OCI-LY1 (cell line): ENCODE data around the gene FBXW4.

ENCODE experiments used
- H2AFZ ChIP-seq: fragments of 200-600 bp; sonication (generic), shearing (Covaris generic); 2 replicates; pipeline ENCODE4 v1.6.0; 2014; ENCODE audit warnings: antibody characterized with exemption, mild to moderate bottlenecking, low read length
- H3F3A ChIP-seq: fragments of 200-600 bp; sonication (generic), shearing (Covaris generic); 2 replicates; pipeline ENCODE4 v1.6.0; 2014; ENCODE audit warnings: mild to moderate bottlenecking, antibody characterized with exemption, low read length, moderate library complexity; ENCODE audit not compliant: insufficient read depth
- H3K27ac ChIP-seq: fragments of 200-600 bp; sonication (generic); 2 replicates; pipeline ENCODE4 v1.5.1; 2014; ENCODE audit warnings: low read length, mixed run types, mild to moderate bottlenecking, low read depth; ENCODE audit not compliant: poor library complexity, severe bottlenecking
- H3K27me3 ChIP-seq: fragments of 200-600 bp; sonication (generic); 2 replicates; pipeline ENCODE4 v1.6.0; 2014; ENCODE audit warnings: antibody characterized with exemption, mild to moderate bottlenecking, low read length, moderate library complexity; ENCODE audit not compliant: insufficient read depth
- H3K36me3 ChIP-seq: fragments of 200-600 bp; sonication (generic); 2 replicates; pipeline ENCODE4 v1.6.1; 2014; ENCODE audit warnings: mild to moderate bottlenecking, antibody characterized with exemption, low read length, moderate library complexity, mixed read lengths; ENCODE audit not compliant: insufficient read depth
- H3K4me1 ChIP-seq: fragments of 200-600 bp; sonication (generic); 2 replicates; pipeline ENCODE4 v1.5.1; 2014; ENCODE audit warnings: mild to moderate bottlenecking, low read length, moderate library complexity; ENCODE audit not compliant: insufficient read depth, severe bottlenecking
- H3K4me2 ChIP-seq: fragments of 200-600 bp; sonication (generic), shearing (Covaris generic); 2 replicates; pipeline ENCODE4 v1.6.1; 2014; ENCODE audit warnings: low read length
- H3K4me3 ChIP-seq: fragments of 200-600 bp; sonication (generic); 2 replicates; pipeline ENCODE4 v1.5.1; 2014; ENCODE audit warnings: low read length, low read depth, mild to moderate bottlenecking, mixed read lengths; ENCODE audit not compliant: poor library complexity, severe bottlenecking
- H3K79me2 ChIP-seq: fragments of 200-600 bp; shearing (Covaris generic); 2 replicates; pipeline ENCODE4 v1.6.1; 2016; ENCODE audit warnings: mixed run types, low read length, mixed read lengths; ENCODE audit not compliant: insufficient read depth
- H3K9ac ChIP-seq: fragments of 200-600 bp; sonication (generic), shearing (Covaris generic); 2 replicates; pipeline ENCODE4 v1.6.1; 2014; ENCODE audit warnings: mild to moderate bottlenecking, low read length, mixed read lengths
- H3K9me2 ChIP-seq: fragments of 200-600 bp; sonication (generic), shearing (Covaris generic); 2 replicates; pipeline ENCODE4 v1.6.1; 2014; ENCODE audit warnings: low read depth, mild to moderate bottlenecking, low read length, mixed read lengths
- H3K9me3 ChIP-seq: fragments of 200-600 bp; shearing (Covaris generic); 2 replicates; pipeline ENCODE4 v1.6.1; 2014; ENCODE audit warnings: low read length, mixed read lengths
- H4K20me1 ChIP-seq: fragments of 200-600 bp; sonication (generic), shearing (Covaris generic); 2 replicates; pipeline ENCODE4 v1.6.0; 2016; ENCODE audit warnings: mild to moderate bottlenecking, low read length; ENCODE audit not compliant: insufficient read depth
- EZH2 ChIP-seq: fragments of 200-600 bp; sonication (generic), shearing (Covaris generic); IDR thresholded peaks from 2 replicates; pipeline ENCODE4 v1.8.0; 2017; ENCODE audit warnings: borderline replicate concordance, mixed run types, mild to moderate bottlenecking, antibody characterized with exemption, low read length, moderate library complexity, mixed read lengths
- TF ChIP-seq, protein P1 (sequence below): fragments of 200-600 bp; sonication (generic), shearing (Covaris generic); IDR thresholded peaks from 2 replicates; pipeline ENCODE4 v1.5.1; 2017; ENCODE audit warnings: mild to moderate bottlenecking, antibody characterized with exemption, low read length, moderate library complexity, mixed read lengths

FBXW4 gene

DNA sequence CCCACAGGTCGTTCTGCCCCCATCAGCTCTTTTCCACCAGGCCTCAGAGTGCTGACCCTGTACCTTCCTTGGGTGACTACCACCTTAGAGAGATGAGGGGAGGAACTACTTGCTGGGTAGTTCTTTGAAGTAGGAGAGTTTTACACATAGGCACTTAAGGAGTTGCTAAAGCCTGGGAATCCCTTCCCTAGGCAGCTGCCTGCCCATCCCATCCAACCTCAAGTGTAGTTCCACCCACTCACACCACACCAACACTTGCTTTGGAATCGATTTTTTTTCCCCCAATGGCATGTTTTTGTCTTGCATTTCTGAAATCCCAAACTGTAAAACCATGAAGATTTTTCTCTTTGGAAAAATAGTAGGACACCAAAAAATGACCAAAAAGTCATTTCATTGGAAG lies 47.7 kb downstream of the FBXW4 start:
- Histone ChIP-seq H3K36me3 (no peaks in the 10 kb centered on the region), H2AFZ (no peak overlapping the region), H3K9me3 (no peaks in the 10 kb centered on the region)

DNA sequence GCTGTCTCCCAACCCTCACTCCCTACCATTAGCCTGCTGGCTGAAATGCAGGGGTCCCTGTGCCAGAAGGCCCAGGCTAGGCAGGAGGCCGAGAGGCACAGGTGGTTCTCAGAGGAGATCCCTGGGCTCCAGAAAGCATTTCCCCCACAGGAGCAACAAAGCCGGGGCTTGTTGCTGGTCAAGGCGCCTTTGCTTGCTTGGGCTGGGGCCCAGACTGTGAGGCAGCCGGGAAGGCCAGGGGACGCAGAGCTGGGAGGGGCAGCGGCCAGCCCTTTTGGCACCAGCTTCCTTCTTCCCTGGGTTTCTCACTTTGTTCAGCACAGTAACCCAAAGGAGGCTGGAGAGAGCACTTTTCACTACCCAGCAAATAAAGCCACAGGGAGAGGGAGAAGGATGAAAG lies 48.6 kb downstream of the FBXW4 start:
- Histone ChIP-seq H3K9me3 (no peaks in the 10 kb centered on the region), H3K4me1 (no peaks in the 10 kb centered on the region), H3K27me3 (no peaks in the 10 kb centered on the region), H3K9me2 (no peaks in the 10 kb centered on the region), H3K9ac (no peak overlapping the region), H4K20me1 (no peaks in the 10 kb centered on the region), H3K79me2 (no peaks in the 10 kb centered on the region), H3K4me2 (no peak overlapping the region), H3F3A (no peaks in the 10 kb centered on the region), H3K4me3 (no peak overlapping the region), H3K27ac (no peak overlapping the region), H2AFZ (no peak overlapping the region), H3K36me3 (no peaks in the 10 kb centered on the region)
- TF ChIP-seq, protein P1, sequence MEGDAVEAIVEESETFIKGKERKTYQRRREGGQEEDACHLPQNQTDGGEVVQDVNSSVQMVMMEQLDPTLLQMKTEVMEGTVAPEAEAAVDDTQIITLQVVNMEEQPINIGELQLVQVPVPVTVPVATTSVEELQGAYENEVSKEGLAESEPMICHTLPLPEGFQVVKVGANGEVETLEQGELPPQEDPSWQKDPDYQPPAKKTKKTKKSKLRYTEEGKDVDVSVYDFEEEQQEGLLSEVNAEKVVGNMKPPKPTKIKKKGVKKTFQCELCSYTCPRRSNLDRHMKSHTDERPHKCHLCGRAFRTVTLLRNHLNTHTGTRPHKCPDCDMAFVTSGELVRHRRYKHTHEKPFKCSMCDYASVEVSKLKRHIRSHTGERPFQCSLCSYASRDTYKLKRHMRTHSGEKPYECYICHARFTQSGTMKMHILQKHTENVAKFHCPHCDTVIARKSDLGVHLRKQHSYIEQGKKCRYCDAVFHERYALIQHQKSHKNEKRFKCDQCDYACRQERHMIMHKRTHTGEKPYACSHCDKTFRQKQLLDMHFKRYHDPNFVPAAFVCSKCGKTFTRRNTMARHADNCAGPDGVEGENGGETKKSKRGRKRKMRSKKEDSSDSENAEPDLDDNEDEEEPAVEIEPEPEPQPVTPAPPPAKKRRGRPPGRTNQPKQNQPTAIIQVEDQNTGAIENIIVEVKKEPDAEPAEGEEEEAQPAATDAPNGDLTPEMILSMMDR, result no peak
- TF ChIP-seq EZH2, result no peak

More for the DNA sequence above, 47.7 kb downstream of the FBXW4 start:
- Histone ChIP-seq H3K27me3 (no peaks in the 10 kb centered on the region), H3K9ac (no peak overlapping the region), H3K27ac (no peak overlapping the region), H4K20me1 (no peaks in the 10 kb centered on the region), H3K4me1 (no peaks in the 10 kb centered on the region), H3F3A (no peaks in the 10 kb centered on the region), H3K79me2 (no peaks in the 10 kb centered on the region), H3K9me2 (no peaks in the 10 kb centered on the region), H3K4me3 (no peak overlapping the region), H3K4me2 (no peak overlapping the region)
- no peak for TF ChIP-seq EZH2
- TF ChIP-seq, protein P1, result no peak

DNA sequence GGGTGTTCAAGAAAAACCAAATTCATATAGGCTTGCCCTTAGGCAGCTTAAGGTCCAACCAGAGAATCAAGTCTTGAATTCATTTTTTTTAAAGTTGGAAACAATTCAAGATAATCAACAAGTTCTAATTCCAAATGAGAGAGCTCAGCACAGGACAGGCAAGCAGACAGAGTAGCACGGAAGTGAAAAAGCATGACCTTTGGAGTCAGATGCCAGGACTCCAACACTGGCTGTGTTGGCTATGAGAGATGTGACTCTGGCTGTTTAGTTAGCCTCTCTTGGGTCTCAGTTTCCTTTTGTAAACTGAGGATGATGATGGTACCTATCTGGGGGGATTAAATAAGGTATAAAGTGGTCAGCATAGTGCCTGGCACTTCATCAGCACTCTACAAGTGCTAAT lies 49.3 kb downstream of the FBXW4 start:
- Histone ChIP-seq H3F3A (no peaks in the 10 kb centered on the region), H3K4me3 (no peak overlapping the region), H3K9ac (no peak overlapping the region), H3K27me3 (no peaks in the 10 kb centered on the region), H2AFZ (no peak overlapping the region), H3K9me3 (no peaks in the 10 kb centered on the region), H3K9me2 (no peaks in the 10 kb centered on the region), H3K36me3 (no peaks in the 10 kb centered on the region), H3K79me2 (no peaks in the 10 kb centered on the region), H3K4me2 (no peak overlapping the region), H3K27ac (no peak overlapping the region), H4K20me1 (no peaks in the 10 kb centered on the region), H3K4me1 (no peaks in the 10 kb centered on the region)
- TF ChIP-seq EZH2, result no peak
- TF ChIP-seq, protein P1, result no peak
